ENCODE data around the gene STOM.
A peak's percentile ranks its signal among the peaks of the same experiment; 100 is the strongest.

Gene STOM

GRCh38 chr9:121344184-121344583, 25.9 kb downstream of the STOM start:
- DNase-seq = no peak

DNA sequence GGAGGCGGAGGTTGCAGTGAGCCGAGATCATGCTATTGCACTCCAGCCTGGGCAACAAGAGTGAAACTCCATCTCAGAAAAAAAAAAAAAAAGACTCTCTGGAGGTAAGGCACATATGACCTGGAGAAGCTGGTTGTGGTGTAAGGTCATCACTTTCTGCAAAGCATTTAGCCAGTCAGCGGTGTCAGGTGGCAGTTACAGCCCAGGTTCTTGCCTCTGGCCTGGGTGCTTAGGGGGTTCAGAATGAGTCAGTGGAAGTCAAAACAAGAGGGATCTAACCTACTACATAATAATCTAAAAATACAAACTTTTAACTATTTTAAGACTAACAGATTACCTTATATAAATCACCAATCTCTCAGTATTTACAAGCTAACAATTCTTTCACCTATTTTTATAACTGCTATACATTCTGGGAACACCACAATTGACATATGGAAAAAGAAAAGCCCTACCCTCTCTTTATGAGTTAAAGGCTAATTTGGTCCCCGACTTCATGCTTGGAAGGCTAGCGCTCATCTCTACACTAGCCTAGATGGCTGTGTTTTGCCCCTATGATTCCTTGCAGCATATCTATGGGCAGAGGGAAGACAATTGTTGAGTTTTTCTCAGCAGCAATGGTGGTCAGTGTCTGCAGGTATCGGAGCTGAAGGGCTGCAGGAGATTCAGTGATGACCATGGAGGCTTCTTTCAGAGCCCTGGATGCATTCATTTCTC, 29.2 kb downstream of the STOM start:
- no peak for DNase-seq

DNA sequence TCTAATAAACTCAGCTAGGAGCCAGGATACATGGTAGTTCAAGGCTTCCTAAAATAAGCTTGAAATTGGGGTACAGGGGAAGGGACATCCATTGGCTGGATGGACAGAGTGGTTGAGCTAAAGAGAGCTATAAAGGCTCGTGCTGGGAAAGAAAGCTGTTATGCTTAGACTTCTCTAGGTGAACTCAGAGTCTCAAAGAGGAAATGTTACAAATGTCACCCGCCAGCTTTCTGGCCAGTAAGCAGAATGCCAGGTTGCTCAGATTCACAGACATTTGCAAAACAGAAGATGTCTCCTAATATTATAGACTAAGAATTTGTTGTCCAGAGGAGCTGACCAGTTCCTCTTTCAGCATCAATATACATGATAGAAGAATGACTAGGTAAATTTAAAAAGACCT, 30.6 kb downstream of the STOM start:
- DNase-seq = no peak

- DNase-seq = no peak
Observed at GRCh38 chr9:121336665-121337064, 33.4 kb downstream of the STOM start.

- DNase-seq = no peak
Observed at GRCh38 chr9:121333950-121334773, 35.9 kb downstream of the STOM start.

DNA sequence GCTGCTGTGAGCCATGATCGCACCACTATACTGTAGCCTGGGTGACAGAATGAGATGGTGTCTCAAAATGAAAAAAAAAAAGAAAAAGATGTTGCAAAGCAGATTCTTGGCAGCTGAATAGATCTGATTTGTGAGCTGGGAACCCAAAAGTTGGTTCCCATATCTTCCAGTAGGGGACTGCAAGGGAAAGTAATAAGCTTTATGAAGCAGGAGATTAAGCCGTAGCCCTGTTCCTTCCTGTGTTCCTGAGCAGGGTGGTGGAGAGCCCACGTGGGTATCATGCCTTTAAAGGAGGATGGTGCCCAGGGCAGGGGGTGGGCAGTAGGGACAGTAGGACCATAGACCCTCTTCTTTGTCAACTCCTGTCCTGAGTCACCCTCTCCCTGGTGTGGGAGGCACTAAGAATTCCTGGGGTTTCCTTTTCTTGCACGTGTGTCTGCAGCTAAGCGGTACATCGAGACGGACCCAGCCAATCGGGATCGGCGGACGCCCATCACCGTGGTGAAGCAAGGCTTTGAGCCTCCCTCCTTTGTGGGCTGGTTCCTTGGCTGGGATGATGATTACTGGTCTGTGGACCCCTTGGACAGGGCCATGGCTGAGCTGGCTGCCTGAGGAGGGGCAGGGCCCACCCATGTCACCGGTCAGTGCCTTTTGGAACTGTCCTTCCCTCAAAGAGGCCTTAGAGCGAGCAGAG, 37.9 kb downstream of the STOM start:
- no peak for DNase-seq

DNA sequence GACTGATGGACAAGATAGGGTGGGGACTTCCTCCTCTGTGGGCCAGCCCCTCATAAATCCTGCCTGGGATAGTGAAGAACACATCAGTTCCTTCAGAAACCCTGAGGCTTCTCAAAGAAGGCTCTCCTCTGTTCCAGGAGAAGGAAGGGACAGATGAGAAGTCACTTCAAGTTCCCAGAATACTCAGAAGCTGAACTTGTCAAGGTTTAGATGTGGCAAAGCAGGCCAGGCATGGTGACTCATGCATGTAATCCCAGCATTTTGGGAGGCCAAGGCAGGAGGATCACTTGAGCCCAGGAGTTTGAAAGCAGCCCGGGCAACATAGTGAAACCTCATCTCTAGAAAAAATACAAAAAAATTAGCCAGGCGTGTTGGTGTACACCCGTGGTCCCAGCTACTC, 38.5 kb downstream of the STOM start:
- no peak for DNase-seq

GRCh38 chr9:121328876-121329681, 41.0 kb downstream of the STOM start:
- DNase-seq = no peak

- no peak for DNase-seq
Observed at GRCh38 chr9:121328476-121328875, 41.6 kb downstream of the STOM start.

DNA sequence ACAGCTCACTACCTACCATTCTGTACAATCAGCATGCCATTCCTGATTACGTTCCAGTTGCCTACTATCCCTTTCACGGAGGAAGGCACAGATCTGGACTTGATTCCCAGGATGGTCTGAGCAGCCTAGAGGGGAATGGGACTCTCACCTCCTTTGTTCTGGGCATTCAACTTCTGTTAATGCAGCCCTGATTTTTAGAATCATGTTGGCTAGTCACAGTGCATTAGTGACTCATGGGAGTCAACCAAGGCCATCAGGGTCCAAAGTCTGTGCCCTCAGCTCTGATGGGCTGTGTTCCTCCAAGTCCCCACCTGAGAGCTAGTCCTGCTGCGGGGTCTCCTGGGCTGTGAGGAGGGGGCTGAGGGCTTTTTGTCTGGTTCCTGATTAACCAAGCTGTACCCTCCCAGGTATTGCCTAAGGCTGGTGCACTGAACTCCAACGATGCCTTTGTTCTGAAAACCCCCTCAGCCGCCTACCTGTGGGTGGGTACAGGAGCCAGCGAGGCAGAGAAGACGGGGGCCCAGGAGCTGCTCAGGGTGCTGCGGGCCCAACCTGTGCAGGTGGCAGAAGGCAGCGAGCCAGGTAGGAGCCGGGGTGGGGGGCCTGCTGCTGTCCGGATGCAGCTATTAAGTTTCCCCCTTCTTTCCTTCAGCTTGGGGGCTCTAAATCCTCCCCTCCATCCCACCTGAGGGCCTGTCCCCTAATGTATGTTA, 43.0 kb downstream of the STOM start:
- DNase-seq = no peak

DNA sequence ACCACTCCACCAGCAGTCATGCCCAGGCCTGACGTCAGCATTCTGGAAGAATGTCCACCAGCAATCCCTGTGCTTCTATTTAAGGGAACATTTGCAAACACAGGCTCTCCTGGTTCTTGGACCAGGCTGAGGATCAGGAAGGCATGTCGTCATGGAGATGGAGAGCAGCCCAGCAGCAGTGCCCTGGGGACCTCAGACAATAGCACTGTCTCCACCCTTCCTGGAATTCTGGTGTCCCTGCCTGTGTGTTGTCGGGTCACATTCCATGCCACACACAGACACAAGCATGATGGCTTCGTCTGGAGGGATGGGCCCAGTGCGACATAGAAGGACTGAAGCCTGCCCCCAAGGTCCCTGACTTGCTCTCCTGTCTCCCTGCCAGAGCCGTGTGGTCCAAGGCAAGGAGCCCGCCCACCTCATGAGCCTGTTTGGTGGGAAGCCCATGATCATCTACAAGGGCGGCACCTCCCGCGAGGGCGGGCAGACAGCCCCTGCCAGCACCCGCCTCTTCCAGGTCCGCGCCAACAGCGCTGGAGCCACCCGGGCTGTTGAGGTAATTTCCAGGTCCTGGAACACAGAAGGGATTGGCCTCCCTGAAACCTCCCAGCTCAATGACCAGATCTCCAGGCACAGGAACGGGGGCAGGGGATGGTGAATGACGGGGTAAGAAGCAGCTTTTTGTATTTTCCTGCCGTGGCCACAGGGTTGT, 43.8 kb downstream of the STOM start:
- DNase-seq = no peak

DNA sequence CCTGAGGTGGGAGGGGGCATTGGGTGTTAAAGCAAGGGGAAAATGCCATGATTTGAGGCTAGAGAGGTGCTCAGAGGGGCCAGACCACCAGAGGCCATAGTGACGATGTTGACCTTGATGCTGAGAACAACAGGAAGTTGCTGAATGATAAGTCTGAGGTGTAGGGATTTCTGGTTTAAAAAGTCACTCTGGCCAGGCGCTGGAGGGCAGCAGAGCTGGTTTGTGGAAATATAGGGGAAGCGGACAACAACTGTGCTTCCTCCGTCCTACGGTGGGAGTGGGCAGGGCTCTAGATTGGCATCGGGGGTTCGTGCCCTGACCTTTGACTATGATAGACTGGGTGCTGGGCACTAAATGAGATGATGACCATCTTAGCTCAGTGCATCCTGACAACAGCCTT, 44.7 kb downstream of the STOM start:
- DNase-seq = no peak

- DNase-seq = no peak
Observed at GRCh38 chr9:121324755-121325154, 45.3 kb downstream of the STOM start.

- DNase-seq = no peak
Observed at GRCh38 chr9:121324316-121324715, 45.7 kb downstream of the STOM start.

DNA sequence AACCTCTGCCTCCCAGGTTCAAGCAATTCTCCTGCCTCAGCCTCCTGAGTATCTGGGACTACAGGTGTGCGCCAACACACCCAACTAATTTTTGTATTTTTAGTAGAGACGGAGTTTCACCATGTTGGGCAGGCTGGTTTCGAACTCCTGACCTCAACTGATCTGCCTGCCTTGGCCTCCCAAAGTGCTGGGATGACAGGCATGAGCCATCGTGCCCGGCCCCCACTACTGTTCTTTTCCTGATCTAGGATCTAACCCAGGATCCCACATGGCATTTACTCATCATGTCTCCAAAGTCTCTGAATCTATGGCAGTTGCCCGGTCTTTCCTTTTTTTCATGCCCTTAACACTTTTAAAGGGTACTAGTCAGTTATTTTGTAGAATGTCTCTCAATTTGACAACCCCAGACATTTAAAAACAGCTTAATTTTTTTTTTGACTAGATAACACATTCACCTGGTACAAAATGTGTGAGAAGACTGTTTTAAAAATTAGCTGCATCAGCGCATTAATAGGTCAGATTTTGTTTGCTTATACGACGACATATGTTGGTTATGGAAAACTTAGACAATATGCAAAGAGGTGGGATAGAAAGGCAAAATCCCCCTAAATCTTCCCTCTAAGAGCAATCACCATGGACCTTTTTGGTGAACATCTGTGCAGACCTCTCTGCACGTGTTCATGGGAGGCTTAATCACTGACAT, 46.5 kb downstream of the STOM start:
- no peak for DNase-seq

- no peak for DNase-seq
Observed at GRCh38 chr9:121322737-121323448, 47.2 kb downstream of the STOM start.

- DNase-seq = no peak
Observed at GRCh38 chr9:121322037-121322736, 47.9 kb downstream of the STOM start.

- peak; percentile 17 for DNase-seq
Observed at GRCh38 chr9:121321016-121321503, 49.0 kb downstream of the STOM start.

- no peak for DNase-seq
Observed at GRCh38 chr9:121319383-121319780, 50.7 kb downstream of the STOM start.
